Erythroblast (primary cell): ENCODE data around the gene KIFC1.
"Not testable (repeated sequence)": the region's sequence is repeated elsewhere in the genome, so short reads cannot be mapped to it uniquely, and the experiment has no call there.

Experiments
- DNase-seq, 2 experiments: peaks; one replicate each; lab custom pipeline; 2025; lab: John Stamatoyannopoulos, UW
- GATA1 ChIP-seq: IDR thresholded peaks from 2 replicates; pipeline ENCODE4 v1.6.1; 2011; ENCODE audit warnings: low read depth, mild to moderate bottlenecking, control low read depth, low read length, moderate library complexity
- POLR2A ChIP-seq: IDR thresholded peaks from 2 replicates; pipeline ENCODE4 v1.6.1; 2011; ENCODE audit warnings: mild to moderate bottlenecking, low read length

KIFC1 gene

GRCh38 chr6:33390767-33391277 lies 801 bp upstream of the KIFC1 start:
- no peak for TF ChIP-seq POLR2A
- no peak for TF ChIP-seq GATA1

GRCh38 chr6:33391922-33392594 lies 435 bp downstream of the KIFC1 start:
- TF ChIP-seq GATA1 (no peak), POLR2A (peak; percentile 55)
- DNase-seq = peak; percentile 67 to 77

More at GRCh38 chr6:33390767-33391277, 801 bp upstream of the KIFC1 start:
- no peak for DNase-seq

DNA sequence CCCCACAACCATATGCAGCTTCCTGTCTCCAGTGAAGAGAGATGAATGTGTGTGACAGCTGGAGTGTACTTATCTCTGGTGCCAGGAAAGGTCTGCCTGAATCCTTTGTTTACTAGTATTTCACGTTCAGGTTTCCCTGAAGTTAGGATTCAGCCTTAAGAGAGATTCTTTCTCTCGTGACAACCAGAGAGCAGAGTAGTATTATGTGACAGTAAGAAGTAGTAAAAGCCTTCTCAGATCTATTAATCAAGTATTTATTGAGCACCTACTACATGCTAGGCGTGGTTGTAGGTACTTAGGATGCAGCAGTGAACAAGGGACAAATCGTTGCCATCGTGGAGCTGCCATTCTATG lies 949 bp downstream of the KIFC1 start:
- TF ChIP-seq GATA1 (no peak), POLR2A (no peak)
- DNase-seq = no peak

GRCh38 chr6:33392979-33393378 lies 1.4 kb downstream of the KIFC1 start:
- TF ChIP-seq POLR2A = no peak
- no peak for TF ChIP-seq GATA1

GRCh38 chr6:33397541-33397940 lies 5.9 kb downstream of the KIFC1 start:
- DNase-seq = no peak
- TF ChIP-seq POLR2A = no peak
- no peak for TF ChIP-seq GATA1

More at GRCh38 chr6:33392979-33393378, 1.4 kb downstream of the KIFC1 start:
- DNase-seq = no peak

- DNase-seq = not testable (repeated sequence)
Measured at GRCh38 chr6:33398601-33399000, 7.0 kb downstream of the KIFC1 start.

GRCh38 chr6:33399881-33400280 lies 8.3 kb downstream of the KIFC1 start:
- not testable (repeated sequence) for DNase-seq

- no peak for TF ChIP-seq GATA1
- TF ChIP-seq POLR2A = no peak
- no peak for DNase-seq
Measured at GRCh38 chr6:33404884-33405283, 13.3 kb downstream of the KIFC1 start.

DNA sequence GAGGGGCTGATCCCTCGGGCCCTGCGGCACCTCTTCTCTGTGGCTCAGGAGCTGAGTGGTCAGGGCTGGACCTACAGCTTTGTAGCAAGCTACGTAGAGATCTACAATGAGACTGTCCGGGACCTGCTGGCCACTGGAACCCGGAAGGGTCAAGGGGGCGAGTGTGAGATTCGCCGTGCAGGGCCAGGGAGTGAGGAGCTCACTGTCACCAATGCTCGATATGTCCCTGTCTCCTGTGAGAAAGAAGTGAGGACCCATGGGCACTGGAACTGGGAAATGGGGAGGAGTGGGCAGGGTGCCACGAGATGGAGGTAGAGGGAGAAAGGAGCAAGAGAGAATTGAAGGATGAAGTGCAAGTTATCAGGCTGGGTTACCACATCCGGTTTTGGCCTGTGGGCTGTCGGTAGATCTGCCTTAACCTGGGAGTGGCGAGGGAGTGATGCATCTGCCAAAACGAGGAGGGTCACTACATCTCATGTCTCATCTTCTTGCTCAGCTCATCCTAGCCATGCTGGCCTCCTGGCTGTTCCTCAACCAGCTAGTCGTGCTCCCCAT lies 13.8 kb downstream of the KIFC1 start:
- TF ChIP-seq GATA1 (no peak), POLR2A (no peak)
- no peak for DNase-seq

GRCh38 chr6:33406126-33406525 lies 14.5 kb downstream of the KIFC1 start:
- TF ChIP-seq GATA1 = no peak
- no peak for TF ChIP-seq POLR2A
- DNase-seq = no peak

GRCh38 chr6:33407132-33407718 lies 15.6 kb downstream of the KIFC1 start:
- peak in 1 of 2 experiments; percentile 44 for DNase-seq
- no peak for TF ChIP-seq POLR2A
- no peak for TF ChIP-seq GATA1

DNA sequence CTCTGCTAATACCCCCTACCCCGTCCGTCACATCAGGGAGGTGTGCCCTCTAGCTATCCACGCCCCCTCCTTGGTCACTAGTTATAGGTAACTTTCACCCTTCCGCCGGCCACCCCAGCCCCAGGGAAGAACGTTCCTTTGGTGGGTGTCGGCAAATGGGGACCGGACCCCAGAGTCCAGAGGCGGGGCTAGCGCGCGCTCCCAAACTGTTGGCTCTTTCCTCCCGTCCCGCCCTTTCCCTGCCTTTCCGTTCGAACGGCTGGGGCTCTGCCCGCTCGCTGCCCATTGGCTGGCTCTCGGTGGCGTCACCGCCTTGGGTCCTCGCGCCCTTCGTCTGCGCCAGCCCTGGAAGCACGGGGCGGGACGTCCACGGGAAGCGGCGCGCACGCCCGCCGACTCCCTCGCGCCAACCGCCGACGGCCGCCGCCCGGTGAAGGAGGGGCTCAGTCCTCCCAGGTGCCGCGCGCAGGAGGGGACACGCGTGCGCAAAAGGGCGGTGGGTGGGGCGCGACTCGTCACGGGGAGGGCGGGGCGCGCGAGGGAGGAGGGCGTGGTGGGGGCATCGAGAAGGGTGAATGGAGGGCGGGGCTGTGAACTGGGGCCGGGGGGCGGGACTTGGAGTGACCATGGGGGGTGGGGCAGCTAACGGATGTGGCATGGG lies 18.6 kb downstream of the KIFC1 start:
- peak; percentile 89 for TF ChIP-seq POLR2A
- TF ChIP-seq GATA1 = no peak
- peak; percentile 99 for DNase-seq

GRCh38 chr6:33410711-33411631 lies 19.3 kb downstream of the KIFC1 start, which contains the start of gene PHF1:
TSS of gene PHF1 (plus strand) at chr6:33411014. CDS start at chr6:33412264, 1,250 bp downstream.
- peak; percentile 91 to 93 for DNase-seq
- TF ChIP-seq GATA1 (no peak), POLR2A (no peak)
